H1 (cell line): ENCODE data around the gene YEATS2. TPM values are rescaled to one million over a fixed set of nuclear protein-coding genes. Genes with fewer than 3 reads are reported as not detected.

Experiments
- ASH2L ChIP-seq: fragments of 200-600, 300-600 bp; sonication (generic); IDR thresholded peaks from one replicate; pipeline ENCODE4 v1.7.1; 2017; ENCODE audit warnings: low read length
- CEBPB ChIP-seq: IDR thresholded peaks from 2 replicates; pipeline ENCODE4 v1.6.1; 2012; ENCODE audit warnings: low read depth, low read length
- CHD7 ChIP-seq: fragments of 300-600 bp; sonication (generic); IDR thresholded peaks from 2 replicates; pipeline ENCODE4 v1.7.1; 2012; ENCODE audit warnings: low read length, moderate library complexity, mild to moderate bottlenecking, inconsistent platforms; ENCODE audit not compliant: insufficient replicate concordance
- E2F6 ChIP-seq: IDR thresholded peaks from 2 replicates; pipeline ENCODE4 v1.6.1; 2012; ENCODE audit warnings: inconsistent platforms
- HDAC2 ChIP-seq, 2 experiments: fragments of 300-600 bp in 1 of 2; sonication (generic) in 1 of 2; IDR thresholded peaks; 2 replicates each; pipeline ENCODE4 v1.6.1; 2011 to 2012; ENCODE audit warnings: low read depth in 2 of 2, low read length in 2 of 2, mild to moderate bottlenecking in 2 of 2, moderate library complexity in 2 of 2, borderline replicate concordance in 1 of 2, inconsistent platforms in 1 of 2
- RBBP5 ChIP-seq: IDR thresholded peaks from 2 replicates; pipeline ENCODE4 v1.7.1; 2012; ENCODE audit warnings: low read depth, mild to moderate bottlenecking, inconsistent platforms, low read length, moderate library complexity, borderline replicate concordance
- SUZ12 ChIP-seq: fragments of 200-600 bp; sonication (generic); IDR thresholded peaks from 2 replicates; pipeline ENCODE4 v1.6.1; 2012; ENCODE audit warnings: mild to moderate bottlenecking, inconsistent platforms, low read length, moderate library complexity, mixed read lengths
- TBP ChIP-seq: IDR thresholded peaks from 2 replicates; pipeline ENCODE4 v1.6.1; 2011; ENCODE audit warnings: low read depth, low read length, improper control_type of control experiment
- TCF12 ChIP-seq: IDR thresholded peaks from 2 replicates; pipeline ENCODE4 v1.6.1; 2011; ENCODE audit warnings: low read depth, mild to moderate bottlenecking, low read length
- USF2 ChIP-seq: IDR thresholded peaks from 2 replicates; pipeline ENCODE4 v1.6.1; 2011; ENCODE audit warnings: low read length, improper control_type of control experiment
- polyA plus RNA-seq, 7 experiments: library from polyadenylated mRNA; depleted of rRNA in 3 of 7; stranded (reverse) in 5 of 7; unstranded in 2 of 7; fragments of >200 nt in 5 of 7; fragments of 200-250 nt in 2 of 7; gene quantifications; 1 replicate in 5 of 7; 2 replicates in 1 of 7; 4 replicates in 1 of 7; pipeline versions ENCODE4 v1.2.1 to v1.2.3, GENCODE V29; 2011 to 2013; ENCODE audit warnings: missing spikeins in 2 of 7, mixed read lengths in 2 of 7
- total RNA-seq: library from RNA; stranded (reverse); fragmentation: NEBNext Ultra II Directional; extraction: Animal tissue kit (Norgen Biotek cat#: 25700); gene quantifications from 2 replicates; pipeline ENCODE4 v1.2.1, GENCODE V29; 2021

The YEATS2 gene
- total and polyA plus RNA-seq, 2 of the 8 experiments (the other 6 are each of a cell fraction or from before 2014, with no cell fraction given), result 35.3 to 53.7 TPM

DNA sequence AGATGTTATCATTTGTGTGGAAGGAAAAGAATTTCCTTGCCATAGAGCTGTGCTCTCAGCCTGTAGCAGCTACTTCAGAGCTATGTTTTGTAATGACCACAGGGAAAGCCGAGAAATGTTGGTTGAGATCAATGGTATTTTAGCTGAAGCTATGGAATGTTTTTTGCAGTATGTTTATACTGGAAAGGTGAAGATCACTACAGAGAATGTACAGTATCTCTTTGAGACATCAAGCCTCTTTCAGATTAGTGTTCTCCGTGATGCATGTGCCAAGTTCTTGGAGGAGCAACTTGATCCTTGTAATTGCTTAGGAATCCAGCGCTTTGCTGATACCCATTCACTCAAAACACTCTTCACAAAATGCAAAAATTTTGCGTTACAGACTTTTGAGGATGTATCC, 47.0 kb upstream of the YEATS2 start (continued):
- TF ChIP-seq CHD7 (no peak), TCF12 (no peak), SUZ12 (no peak), HDAC2 (IDR thresholded peaks at IDR 0.05; ENCODE audit: borderline replicate concordance in 1 of 2, low read depth in 2 of 2, low read length in 2 of 2) (no peak), ASH2L (no peak), E2F6 (no peak), TBP (no peak), CEBPB (no peak), RBBP5 (no peak), USF2 (no peak)
